Hepatocyte (in vitro differentiated cells): ENCODE results near the gene MRGPRF.

ENCODE experiments used
- CTCF ChIP-seq: fragments of 200-600 bp; sonication (generic); IDR thresholded peaks from 2 replicates; pipeline ENCODE4 v1.5.1; 2016; ENCODE audit warnings: antibody characterized with exemption, mild to moderate bottlenecking; ENCODE audit not compliant: poor library complexity
- EZH2 ChIP-seq: fragments of 200-600 bp; sonication (generic); IDR thresholded peaks from 2 replicates; pipeline ENCODE4 v1.6.1; 2016; ENCODE audit warnings: antibody characterized with exemption, mild to moderate bottlenecking, borderline replicate concordance

- TF ChIP-seq CTCF: no peak
- TF ChIP-seq EZH2: no peak
Observed at GRCh38 chr11:69014084-69014851, 1.2 kb upstream of the MRGPRF start.
